Natural killer cell (primary cell): Measurements from ENCODE around the gene CACNA2D3. TPM values are rescaled to one million over a fixed set of nuclear protein-coding genes. Genes with fewer than 3 reads are reported as not detected.

Experiments used
- ATAC-seq, 3 donors: fragments of 150-1000 bp in 2 of 3; fragments of 200-7000 bp in 1 of 3; cut with Tn5 transposase; 1 replicate in 1 of 3; 2 replicates in 2 of 3; pipeline ENCODE4 v1.10.0; 2021; ENCODE audit warnings: mild to moderate bottlenecking in 2 of 3, moderate library complexity in 2 of 3
- DNase-seq, 2 donors: peaks; one replicate each; pipeline versions ENCODE4 v3.0.0 to v3.0.0-alpha.2; 2013 to 2021; ENCODE audit warnings: mixed read lengths in 1 of 2
- H3K27ac ChIP-seq: one replicate; pipeline ENCODE4 v1.5.1; 2013; ENCODE audit warnings: mild to moderate bottlenecking, low read length
- H3K27me3 ChIP-seq: one replicate; pipeline ENCODE4 v1.6.1; 2013; ENCODE audit warnings: low read length; ENCODE audit not compliant: control insufficient read depth, insufficient read depth
- H3K36me3 ChIP-seq: one replicate; pipeline ENCODE4 v1.6.1; 2013; ENCODE audit warnings: low read length; ENCODE audit not compliant: control insufficient read depth, insufficient read depth
- H3K4me1 ChIP-seq: one replicate; pipeline ENCODE4 v1.6.1; 2013; ENCODE audit warnings: low read length; ENCODE audit not compliant: control insufficient read depth, insufficient read depth
- H3K4me3 ChIP-seq: one replicate; pipeline ENCODE4 v1.5.1; 2013; ENCODE audit warnings: low read length
- H3K9me3 ChIP-seq: one replicate; pipeline ENCODE4 v1.6.1; 2013; ENCODE audit warnings: low read length; ENCODE audit not compliant: control insufficient read depth, insufficient read depth
- H3K27ac Mint-ChIP-seq, 2 donors: one replicate each; pipeline ENCODE4 v1.8.0; 2022; ENCODE audit warnings: mild to moderate bottlenecking in 2 of 2, mixed read lengths in 2 of 2, moderate library complexity in 1 of 2
- H3K27me3 Mint-ChIP-seq, 2 donors: one replicate each; pipeline ENCODE4 v1.8.0; 2022; ENCODE audit warnings: low read depth in 2 of 2, mixed read lengths in 2 of 2
- H3K36me3 Mint-ChIP-seq: one replicate; pipeline ENCODE4 v1.8.0; 2022; ENCODE audit warnings: mixed read lengths
- H3K4me1 Mint-ChIP-seq, 2 donors: one replicate each; pipeline ENCODE4 v1.8.0; 2022; ENCODE audit warnings: mixed read lengths in 2 of 2
- H3K4me3 Mint-ChIP-seq: one replicate; pipeline ENCODE4 v1.8.0; 2022; ENCODE audit warnings: mild to moderate bottlenecking, moderate library complexity, mixed read lengths
- H3K9me3 Mint-ChIP-seq, 2 donors: one replicate each; pipeline ENCODE4 v1.8.0; 2022; ENCODE audit warnings: mixed read lengths in 2 of 2
- WGBS: methylation state at CpG from one replicate; pipeline ENCODE4 v1.1.7; 2013; ENCODE audit warnings: missing lambda C conversion rate; ENCODE audit not compliant: insufficient coverage; 5-methylcytosine and 5-hydroxymethylcytosine counted together
- intact Hi-C: fragments of 100-400 bp; cut with micrococcal nuclease; formaldehyde crosslinking; loops from one replicate; pipeline ENCODE4 v1.14.2; 2022
- total RNA-seq, 4 donors: library from RNA; stranded (reverse); fragments of 120-200 nt in 1 of 4; gene quantifications; one replicate each; pipeline versions ENCODE4 v1.2.3 to v1.2.4, GENCODE V29; 2013 to 2022
- TF ChIP-seq, protein P1 (sequence below): fragments of 200-600 bp; IDR thresholded peaks from one replicate; pipeline ENCODE4 v1.8.0; 2022; ENCODE audit warnings: antibody characterized with exemption

The CACNA2D3 gene
- total RNA-seq, 3 donors from 2014 or later (not counting 1 experiment from before 2014, with no cell fraction given), result 0.49 TPM; not detected in 2

DNA sequence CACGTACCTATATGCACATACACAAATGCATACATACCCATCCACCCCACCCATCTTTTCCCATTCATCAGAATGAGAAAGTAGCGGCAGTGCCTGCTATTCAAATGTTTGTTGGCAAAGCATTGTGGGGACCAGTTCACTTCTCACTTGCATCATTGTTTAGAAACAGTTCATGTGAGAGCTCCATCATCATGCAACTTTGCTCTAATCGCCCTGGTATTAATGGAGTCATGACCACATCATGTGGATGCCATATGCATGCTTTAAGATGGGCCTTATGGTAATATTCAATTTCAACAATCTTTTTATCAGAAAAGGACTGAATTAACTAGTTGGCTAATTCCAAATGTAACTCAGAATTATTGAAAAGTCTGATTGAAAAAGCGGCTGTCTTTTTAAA, 725.0 kb downstream of the CACNA2D3 start:
- Mint-ChIP-seq H3K9me3 (peaks cover 0 to 4% of the 10 kb centered on the region in 2 donors), H3K27ac (no peak overlapping the region), H3K27me3 (peaks cover 0 to 6% of the 10 kb centered on the region in 2 donors), H3K4me1 (no peaks in the 10 kb centered on the region), H3K36me3 (no peaks in the 10 kb centered on the region), H3K4me3 (no peak overlapping the region)
- no peak for ATAC-seq
- Histone ChIP-seq H3K4me3 (no peak overlapping the region), H3K36me3 (no peaks in the 10 kb centered on the region), H3K9me3 (no peaks in the 10 kb centered on the region), H3K4me1 (no peaks in the 10 kb centered on the region), H3K27ac (no peak overlapping the region), H3K27me3 (no peaks in the 10 kb centered on the region)
- 88% methylated on average over 4 of the region's 4 CpGs for WGBS
- DNase-seq, result no peak
- intact Hi-C loops, result no loop called here
- TF ChIP-seq, protein P1, sequence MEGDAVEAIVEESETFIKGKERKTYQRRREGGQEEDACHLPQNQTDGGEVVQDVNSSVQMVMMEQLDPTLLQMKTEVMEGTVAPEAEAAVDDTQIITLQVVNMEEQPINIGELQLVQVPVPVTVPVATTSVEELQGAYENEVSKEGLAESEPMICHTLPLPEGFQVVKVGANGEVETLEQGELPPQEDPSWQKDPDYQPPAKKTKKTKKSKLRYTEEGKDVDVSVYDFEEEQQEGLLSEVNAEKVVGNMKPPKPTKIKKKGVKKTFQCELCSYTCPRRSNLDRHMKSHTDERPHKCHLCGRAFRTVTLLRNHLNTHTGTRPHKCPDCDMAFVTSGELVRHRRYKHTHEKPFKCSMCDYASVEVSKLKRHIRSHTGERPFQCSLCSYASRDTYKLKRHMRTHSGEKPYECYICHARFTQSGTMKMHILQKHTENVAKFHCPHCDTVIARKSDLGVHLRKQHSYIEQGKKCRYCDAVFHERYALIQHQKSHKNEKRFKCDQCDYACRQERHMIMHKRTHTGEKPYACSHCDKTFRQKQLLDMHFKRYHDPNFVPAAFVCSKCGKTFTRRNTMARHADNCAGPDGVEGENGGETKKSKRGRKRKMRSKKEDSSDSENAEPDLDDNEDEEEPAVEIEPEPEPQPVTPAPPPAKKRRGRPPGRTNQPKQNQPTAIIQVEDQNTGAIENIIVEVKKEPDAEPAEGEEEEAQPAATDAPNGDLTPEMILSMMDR, result no peak

DNA sequence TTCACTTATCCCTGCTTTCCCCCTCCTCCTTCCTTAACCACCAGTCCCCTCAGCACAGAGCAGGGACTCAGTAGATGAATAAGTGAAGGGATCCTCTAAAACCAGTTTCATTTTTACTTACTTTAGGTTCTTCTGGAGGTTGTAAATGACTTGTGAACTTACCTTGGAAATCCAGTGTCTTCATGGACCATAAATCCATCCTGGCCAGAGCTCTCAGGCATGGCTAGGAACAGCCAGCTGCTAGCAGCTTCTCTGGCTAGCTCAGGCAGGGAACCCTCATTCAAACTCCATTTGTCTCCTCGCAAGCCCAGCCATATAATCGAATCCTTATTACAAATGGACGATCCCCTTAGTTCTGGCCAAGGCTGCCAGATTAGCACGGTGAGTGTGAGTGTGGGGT, 727.0 kb downstream of the CACNA2D3 start:
- 100% methylated on average over 2 of the region's 4 CpGs for WGBS
- H3K4me1 Mint-ChIP-seq, result no peaks in the 10 kb centered on the region

DNA sequence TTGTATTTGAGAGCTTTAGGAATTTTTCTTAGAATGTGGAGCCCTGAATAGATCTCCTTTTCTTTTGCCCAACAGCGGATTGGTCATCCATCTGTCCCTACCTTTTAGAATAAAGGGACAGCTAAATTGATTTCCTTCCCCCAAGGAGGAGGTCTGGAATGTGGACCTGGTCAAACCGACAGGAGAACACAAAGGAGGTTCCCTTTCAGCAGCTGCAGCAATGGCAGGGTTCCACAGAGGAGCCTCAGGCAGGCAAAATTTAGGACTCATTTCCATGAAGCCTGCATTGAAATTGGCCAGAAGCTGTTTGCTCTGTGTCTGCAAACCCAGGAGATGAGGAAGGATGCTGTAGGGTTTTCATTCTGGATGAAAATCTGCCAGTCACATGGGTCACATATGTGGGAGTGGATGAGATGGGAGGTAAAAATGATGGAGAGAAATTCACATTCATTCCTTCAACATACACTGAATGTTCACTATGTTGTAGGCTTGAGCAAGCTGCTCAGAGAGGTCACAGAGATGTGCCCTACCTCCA, 728.2 kb downstream of the CACNA2D3 start:
- ATAC-seq (no peak), DNase-seq (no peak)
- no peaks in the 10 kb centered on the region for H3K4me1 Mint-ChIP-seq
- Histone ChIP-seq H3K27ac (no peak overlapping the region), H3K9me3 (no peaks in the 10 kb centered on the region), H3K36me3 (no peaks in the 10 kb centered on the region), H3K4me1 (no peaks in the 10 kb centered on the region), H3K27me3 (no peaks in the 10 kb centered on the region), H3K4me3 (no peak overlapping the region)
- H3K27me3 Mint-ChIP-seq, result no peaks in the 10 kb centered on the region
- intact Hi-C loops, result no loop called here
- TF ChIP-seq, protein P1, result no peak
- 58% methylated on average over 1 of the region's 2 CpGs for WGBS
- no peak overlapping the region for H3K27ac Mint-ChIP-seq
- H3K4me3 Mint-ChIP-seq, result no peak overlapping the region
- H3K36me3 Mint-ChIP-seq, result no peaks in the 10 kb centered on the region
- H3K9me3 Mint-ChIP-seq, result no peaks in the 10 kb centered on the region

More for the DNA sequence above, 727.0 kb downstream of the CACNA2D3 start:
- no peak overlapping the region for H3K27ac ChIP-seq
- TF ChIP-seq, protein P1, result no peak
- Mint-ChIP-seq H3K9me3 (peaks cover 0 to 2% of the 10 kb centered on the region in 2 donors), H3K27ac (no peak overlapping the region), H3K36me3 (no peaks in the 10 kb centered on the region), H3K27me3 (no peaks in the 10 kb centered on the region), H3K4me3 (no peak overlapping the region)
- no peak overlapping the region for H3K4me3 ChIP-seq
- H3K36me3 ChIP-seq, result no peaks in the 10 kb centered on the region
- no peaks in the 10 kb centered on the region for H3K4me1 ChIP-seq
- no peaks in the 10 kb centered on the region for H3K9me3 ChIP-seq
- ATAC-seq (no peak), DNase-seq (no peak)
- intact Hi-C loops, result no loop called here
- no peaks in the 10 kb centered on the region for H3K27me3 ChIP-seq
